CD4-positive, alpha-beta T cell treated with Interferon alpha-2 for 1 hour (primary cell): ENCODE data around the gene ZC2HC1B.

Source experiments
- DNase-seq, 2 donors: peaks; one replicate each; pipeline ENCODE4 v3.0.0-alpha.2; 2020 to 2022

Gene ZC2HC1B

GRCh38 chr6:143963158-143963919 is 99.1 kb downstream of the ZC2HC1B start:
- DNase-seq, result no peak

GRCh38 chr6:143964674-143965081 is 100.4 kb downstream of the ZC2HC1B start:
- DNase-seq, result no peak

GRCh38 chr6:143965503-143966171 is 101.4 kb downstream of the ZC2HC1B start:
- DNase-seq, result no peak

GRCh38 chr6:143966312-143966711 is 102.0 kb downstream of the ZC2HC1B start:
- no peak for DNase-seq

- DNase-seq, result no peak
Measured at GRCh38 chr6:143967706-143968376, 103.6 kb downstream of the ZC2HC1B start.

GRCh38 chr6:143969077-143969476 is 104.8 kb downstream of the ZC2HC1B start:
- no peak for DNase-seq

GRCh38 chr6:143970456-143971218 is 106.4 kb downstream of the ZC2HC1B start:
- no peak for DNase-seq

GRCh38 chr6:143971482-143972205 is 107.4 kb downstream of the ZC2HC1B start:
- no peak for DNase-seq

GRCh38 chr6:143973097-143973966 is 109.1 kb downstream of the ZC2HC1B start:
- DNase-seq, result no peak

- no peak for DNase-seq
Measured at GRCh38 chr6:143974089-143974488, 109.8 kb downstream of the ZC2HC1B start.

GRCh38 chr6:143976806-143977349 is 112.6 kb downstream of the ZC2HC1B start:
- no peak for DNase-seq

- no peak for DNase-seq
Measured at GRCh38 chr6:143980921-143981320, 116.6 kb downstream of the ZC2HC1B start.

- DNase-seq, result no peak
Measured at GRCh38 chr6:143982968-143983367, 118.7 kb downstream of the ZC2HC1B start.

GRCh38 chr6:143984666-143985065 is 120.4 kb downstream of the ZC2HC1B start:
- DNase-seq, result no peak

- no peak for DNase-seq
Measured at GRCh38 chr6:143986463-143987065, 122.3 kb downstream of the ZC2HC1B start.
